Measurements from ENCODE around the gene SDK1. TPM values are rescaled to one million over a fixed set of nuclear protein-coding genes. Genes with fewer than 3 reads are reported as not detected.
A peak's percentile ranks its signal among the peaks of the same experiment; 100 is the strongest.

Gene SDK1
- total RNA-seq, 1 donor from 2014 or later, result 225 TPM

DNA sequence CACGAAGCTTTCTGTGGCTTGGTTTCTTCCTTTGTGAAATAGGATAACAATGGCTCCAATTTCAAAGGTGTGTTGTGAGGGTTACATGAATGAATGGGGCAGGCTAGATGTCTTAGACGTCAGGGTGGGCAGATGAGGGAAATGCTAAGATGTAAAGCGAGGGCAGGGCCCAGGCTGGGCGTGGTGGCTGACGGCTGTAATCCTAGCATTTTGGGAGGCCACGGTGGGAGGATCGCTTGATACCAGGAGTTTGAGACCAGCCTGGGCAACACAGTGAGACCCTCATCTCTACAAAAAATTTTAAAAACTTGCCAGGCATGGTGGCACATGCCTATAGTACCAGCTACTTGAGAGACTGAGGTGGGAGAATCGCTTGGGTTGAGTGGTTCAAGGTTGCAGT is 773.4 kb downstream of the SDK1 start:
- TF ChIP-seq, protein P1, sequence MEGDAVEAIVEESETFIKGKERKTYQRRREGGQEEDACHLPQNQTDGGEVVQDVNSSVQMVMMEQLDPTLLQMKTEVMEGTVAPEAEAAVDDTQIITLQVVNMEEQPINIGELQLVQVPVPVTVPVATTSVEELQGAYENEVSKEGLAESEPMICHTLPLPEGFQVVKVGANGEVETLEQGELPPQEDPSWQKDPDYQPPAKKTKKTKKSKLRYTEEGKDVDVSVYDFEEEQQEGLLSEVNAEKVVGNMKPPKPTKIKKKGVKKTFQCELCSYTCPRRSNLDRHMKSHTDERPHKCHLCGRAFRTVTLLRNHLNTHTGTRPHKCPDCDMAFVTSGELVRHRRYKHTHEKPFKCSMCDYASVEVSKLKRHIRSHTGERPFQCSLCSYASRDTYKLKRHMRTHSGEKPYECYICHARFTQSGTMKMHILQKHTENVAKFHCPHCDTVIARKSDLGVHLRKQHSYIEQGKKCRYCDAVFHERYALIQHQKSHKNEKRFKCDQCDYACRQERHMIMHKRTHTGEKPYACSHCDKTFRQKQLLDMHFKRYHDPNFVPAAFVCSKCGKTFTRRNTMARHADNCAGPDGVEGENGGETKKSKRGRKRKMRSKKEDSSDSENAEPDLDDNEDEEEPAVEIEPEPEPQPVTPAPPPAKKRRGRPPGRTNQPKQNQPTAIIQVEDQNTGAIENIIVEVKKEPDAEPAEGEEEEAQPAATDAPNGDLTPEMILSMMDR (IDR thresholded peaks at IDR 0.05; ENCODE audit: partially characterized antibody, unreplicated experiment), result no peak
- Mint-ChIP-seq H3K4me1 (ENCODE audit: low read depth, unreplicated experiment) (no peaks in the 10 kb centered on the region), H3K36me3 (ENCODE audit: unreplicated experiment) (peaks cover 37% of the 10 kb centered on the region), H3K27me3 (ENCODE audit: unreplicated experiment) (peaks cover 19% of the 10 kb centered on the region), H3K4me3 (ENCODE audit: unreplicated experiment) (no peak overlapping the region), H3K27ac (ENCODE audit: unreplicated experiment) (peak overlapping the region; percentile 25), H3K9me3 (ENCODE audit: unreplicated experiment) (peaks cover 27% of the 10 kb centered on the region)
- DNase-seq, result no peak

DNA sequence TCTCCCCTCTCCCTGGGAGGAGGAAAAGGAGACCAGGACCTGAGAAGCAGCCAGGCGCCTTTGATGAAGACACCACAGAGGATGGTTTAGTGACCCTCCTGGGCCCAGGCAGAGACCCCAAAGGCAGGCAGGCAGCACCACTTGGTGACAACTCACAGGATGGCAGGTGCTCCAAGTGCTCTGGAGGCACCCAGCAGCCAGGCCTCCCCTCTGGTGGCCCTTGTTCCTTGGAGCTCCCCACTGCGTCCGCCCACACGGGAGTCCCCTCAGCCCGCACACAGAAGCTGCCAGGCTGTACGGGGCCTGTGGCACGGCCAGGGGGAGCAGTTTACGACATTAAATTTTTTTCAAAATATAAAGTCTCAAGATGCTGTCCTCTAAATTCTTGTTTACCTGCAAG is 773.9 kb downstream of the SDK1 start:
- peaks cover 17% of the 10 kb centered on the region for H3K27me3 Mint-ChIP-seq (ENCODE audit: unreplicated experiment)
- H3K36me3 Mint-ChIP-seq (ENCODE audit: unreplicated experiment), result peaks cover 40% of the 10 kb centered on the region
- H3K9me3 Mint-ChIP-seq (ENCODE audit: unreplicated experiment), result peaks cover 25% of the 10 kb centered on the region
- no peak for DNase-seq
- no peak overlapping the region for H3K27ac Mint-ChIP-seq (ENCODE audit: unreplicated experiment)
- H3K4me3 Mint-ChIP-seq (ENCODE audit: unreplicated experiment), result no peak overlapping the region
- TF ChIP-seq, protein P1 (IDR thresholded peaks at IDR 0.05; ENCODE audit: partially characterized antibody, unreplicated experiment), result no peak
- no peaks in the 10 kb centered on the region for H3K4me1 Mint-ChIP-seq (ENCODE audit: low read depth, unreplicated experiment)

DNA sequence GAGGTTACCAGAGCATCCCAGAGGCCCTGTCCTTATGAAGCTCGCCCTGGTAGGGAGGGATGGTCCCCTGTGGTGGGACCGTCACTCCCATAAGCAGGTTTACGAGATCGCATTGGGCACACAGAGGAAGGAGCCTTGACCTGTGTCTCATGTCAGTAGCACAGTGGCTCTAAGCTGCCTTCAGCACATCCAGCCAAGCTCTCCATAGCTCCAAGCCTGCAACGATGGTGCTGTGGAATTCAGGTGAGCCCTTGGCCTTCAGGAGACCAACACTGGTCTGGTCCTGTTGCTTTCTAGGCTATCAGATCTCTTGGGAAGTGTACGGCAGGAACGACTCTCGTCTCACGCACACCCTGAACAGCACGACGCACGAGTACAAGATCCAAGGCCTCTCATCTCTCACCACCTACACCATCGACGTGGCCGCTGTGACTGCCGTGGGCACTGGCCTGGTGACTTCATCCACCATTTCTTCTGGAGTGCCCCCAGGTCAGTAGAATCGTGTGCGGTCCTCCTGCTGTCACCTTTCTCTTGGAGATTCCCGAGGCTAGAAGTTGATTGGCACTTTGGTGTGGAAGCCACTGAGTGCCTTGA is 775.7 kb downstream of the SDK1 start:
- no peak for DNase-seq
- TF ChIP-seq, protein P1 (IDR thresholded peaks at IDR 0.05; ENCODE audit: partially characterized antibody, unreplicated experiment), result no peak
- H3K4me1 Mint-ChIP-seq (ENCODE audit: low read depth, unreplicated experiment), result no peaks in the 10 kb centered on the region
- no peak overlapping the region for H3K4me3 Mint-ChIP-seq (ENCODE audit: unreplicated experiment)
- H3K27me3 Mint-ChIP-seq (ENCODE audit: unreplicated experiment), result peaks cover 8% of the 10 kb centered on the region
- H3K36me3 Mint-ChIP-seq (ENCODE audit: unreplicated experiment), result peaks cover 45% of the 10 kb centered on the region
- H3K27ac Mint-ChIP-seq (ENCODE audit: unreplicated experiment), result no peak overlapping the region
- peaks cover 28% of the 10 kb centered on the region for H3K9me3 Mint-ChIP-seq (ENCODE audit: unreplicated experiment)

DNA sequence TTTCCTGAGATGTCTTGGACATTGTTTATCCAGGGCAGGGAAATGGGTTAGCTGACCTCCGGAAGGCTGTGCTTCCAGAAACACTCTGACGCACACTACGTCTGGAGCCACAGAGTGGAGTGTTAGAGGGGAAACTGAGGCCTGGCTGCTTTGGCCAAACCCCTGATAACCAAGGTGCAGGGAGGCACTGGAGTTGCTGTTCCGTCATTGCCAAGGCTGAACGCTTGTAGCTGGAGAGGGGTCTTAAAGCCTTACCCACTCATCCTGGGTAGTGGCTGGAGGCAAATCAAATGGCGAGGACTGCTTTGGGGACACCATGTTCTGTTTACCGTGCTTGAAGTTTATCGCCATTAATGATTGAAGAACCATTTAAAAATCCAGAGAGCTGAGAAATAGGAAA is 776.9 kb downstream of the SDK1 start:
- no peak overlapping the region for H3K4me3 Mint-ChIP-seq (ENCODE audit: unreplicated experiment)
- peaks cover 45% of the 10 kb centered on the region for H3K36me3 Mint-ChIP-seq (ENCODE audit: unreplicated experiment)
- H3K4me1 Mint-ChIP-seq (ENCODE audit: low read depth, unreplicated experiment), result no peaks in the 10 kb centered on the region
- TF ChIP-seq, protein P1 (IDR thresholded peaks at IDR 0.05; ENCODE audit: partially characterized antibody, unreplicated experiment), result no peak
- peaks cover 9% of the 10 kb centered on the region for H3K27me3 Mint-ChIP-seq (ENCODE audit: unreplicated experiment)
- H3K27ac Mint-ChIP-seq (ENCODE audit: unreplicated experiment), result no peak overlapping the region
- peaks cover 26% of the 10 kb centered on the region for H3K9me3 Mint-ChIP-seq (ENCODE audit: unreplicated experiment)
- DNase-seq, result no peak

DNA sequence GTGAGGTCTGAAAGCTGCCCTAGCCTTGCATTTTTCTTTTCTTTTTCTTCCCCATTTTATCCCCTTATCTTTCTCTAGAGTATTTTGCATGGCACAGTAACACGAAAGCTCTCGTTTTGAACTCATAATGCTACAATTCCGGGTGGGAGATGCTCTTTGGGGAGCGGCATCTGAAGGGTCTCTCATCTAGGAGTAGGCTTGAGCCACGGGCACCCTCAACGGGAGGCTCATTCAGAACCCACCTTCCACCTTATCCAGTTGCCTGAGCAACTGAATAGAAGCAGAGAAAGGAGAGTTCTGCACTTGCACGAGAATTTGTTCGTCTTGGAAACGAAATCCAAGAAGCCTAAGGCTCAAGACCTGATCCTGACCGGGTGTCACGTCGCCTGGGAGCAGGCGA is 777.5 kb downstream of the SDK1 start:
- Mint-ChIP-seq H3K36me3 (ENCODE audit: unreplicated experiment) (peaks cover 40% of the 10 kb centered on the region), H3K27ac (ENCODE audit: unreplicated experiment) (no peak overlapping the region), H3K4me3 (ENCODE audit: unreplicated experiment) (no peak overlapping the region), H3K9me3 (ENCODE audit: unreplicated experiment) (peaks cover 26% of the 10 kb centered on the region), H3K27me3 (ENCODE audit: unreplicated experiment) (peaks cover 9% of the 10 kb centered on the region), H3K4me1 (ENCODE audit: low read depth, unreplicated experiment) (no peaks in the 10 kb centered on the region)
- no peak for DNase-seq
- TF ChIP-seq, protein P1 (IDR thresholded peaks at IDR 0.05; ENCODE audit: partially characterized antibody, unreplicated experiment), result no peak
